Thoracic aorta (tissue), 2 donors: ENCODE measurements around the gene CNDP1. TPM values are rescaled to one million over a fixed set of nuclear protein-coding genes. Genes with fewer than 3 reads are reported as not detected.

Experiments used
- ATAC-seq: fragments of 150-250 bp; one replicate; pipeline ENCODE4 v1.8.0; 2017; ENCODE audit warnings: low read depth; ENCODE audit not compliant: insufficient number of reproducible peaks, low FRiP score
- DNase-seq: peaks from one replicate; pipeline ENCODE4 v3.0.0-alpha.2; 2020; ENCODE audit warnings: low spot score
- H3K27ac ChIP-seq, 2 donors: fragments of 200-600 bp; sonication (generic); 1 replicate in 1 of 2; 2 replicates in 1 of 2; pipeline ENCODE4 v1.5.1; 2016; ENCODE audit warnings: mild to moderate bottlenecking in 2 of 2, moderate library complexity in 2 of 2
- H3K27me3 ChIP-seq: fragments of 200-600 bp; sonication (generic); replicated peaks from 2 replicates; pipeline ENCODE4 v1.6.0; 2016; ENCODE audit warnings: mild to moderate bottlenecking; ENCODE audit not compliant: insufficient read depth
- H3K36me3 ChIP-seq: fragments of 200-600 bp; sonication (generic); one replicate; pipeline ENCODE4 v1.5.1; 2016
- H3K4me1 ChIP-seq, 2 donors: fragments of 200-600 bp; sonication (generic); 1 replicate in 1 of 2; 2 replicates in 1 of 2; pipeline versions ENCODE4 v1.5.1 to v1.6.0; 2016; ENCODE audit warnings: low read depth in 2 of 2, mild to moderate bottlenecking in 1 of 2; ENCODE audit not compliant: control insufficient read depth in 1 of 2
- H3K4me3 ChIP-seq: fragments of 200-600 bp; sonication (generic); 2 replicates; pipeline ENCODE4 v1.5.1; 2016; ENCODE audit warnings: mild to moderate bottlenecking
- H3K9me3 ChIP-seq: fragments of 200-600 bp; sonication (generic); 2 replicates; pipeline ENCODE4 v1.5.1; 2016
- total RNA-seq, 2 donors: library from RNA; depleted of rRNA; stranded (reverse); fragments of >200 nt; gene quantifications; one replicate each; pipeline versions ENCODE4 v1.1.0 to v1.2.3, GENCODE V29; 2016
- TF ChIP-seq, protein P1 (sequence below): fragments of 200-600 bp; sonication (generic); IDR thresholded peaks from one replicate; pipeline ENCODE4 v1.5.1; 2019; ENCODE audit warnings: antibody characterized with exemption

CNDP1 gene
- total RNA-seq, 2 donors from 2014 or later: not detected

DNA sequence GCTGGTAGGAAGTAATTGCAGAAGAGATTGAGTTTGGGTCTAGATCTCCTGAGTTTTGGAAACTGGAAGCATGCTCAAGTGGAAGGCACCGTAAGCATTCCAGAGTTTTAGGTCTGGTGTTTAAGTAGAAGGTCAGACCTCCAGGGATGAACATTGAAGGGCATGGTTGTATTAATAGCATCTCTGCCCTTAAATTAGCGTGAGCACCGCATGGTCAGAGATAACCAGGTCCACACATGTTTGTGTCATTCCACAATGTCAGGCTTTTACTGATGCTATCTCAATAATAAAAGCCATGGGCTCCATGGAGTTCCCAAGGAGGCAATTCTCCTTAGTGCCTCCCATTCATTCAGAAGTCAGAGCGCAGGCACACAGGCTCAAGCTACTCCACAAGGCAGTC lies 35.1 kb downstream of the CNDP1 start:
- no peak for ATAC-seq
- TF ChIP-seq, protein P1, sequence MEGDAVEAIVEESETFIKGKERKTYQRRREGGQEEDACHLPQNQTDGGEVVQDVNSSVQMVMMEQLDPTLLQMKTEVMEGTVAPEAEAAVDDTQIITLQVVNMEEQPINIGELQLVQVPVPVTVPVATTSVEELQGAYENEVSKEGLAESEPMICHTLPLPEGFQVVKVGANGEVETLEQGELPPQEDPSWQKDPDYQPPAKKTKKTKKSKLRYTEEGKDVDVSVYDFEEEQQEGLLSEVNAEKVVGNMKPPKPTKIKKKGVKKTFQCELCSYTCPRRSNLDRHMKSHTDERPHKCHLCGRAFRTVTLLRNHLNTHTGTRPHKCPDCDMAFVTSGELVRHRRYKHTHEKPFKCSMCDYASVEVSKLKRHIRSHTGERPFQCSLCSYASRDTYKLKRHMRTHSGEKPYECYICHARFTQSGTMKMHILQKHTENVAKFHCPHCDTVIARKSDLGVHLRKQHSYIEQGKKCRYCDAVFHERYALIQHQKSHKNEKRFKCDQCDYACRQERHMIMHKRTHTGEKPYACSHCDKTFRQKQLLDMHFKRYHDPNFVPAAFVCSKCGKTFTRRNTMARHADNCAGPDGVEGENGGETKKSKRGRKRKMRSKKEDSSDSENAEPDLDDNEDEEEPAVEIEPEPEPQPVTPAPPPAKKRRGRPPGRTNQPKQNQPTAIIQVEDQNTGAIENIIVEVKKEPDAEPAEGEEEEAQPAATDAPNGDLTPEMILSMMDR: no peak
- H3K36me3 ChIP-seq: no peaks in the 10 kb centered on the region

DNA sequence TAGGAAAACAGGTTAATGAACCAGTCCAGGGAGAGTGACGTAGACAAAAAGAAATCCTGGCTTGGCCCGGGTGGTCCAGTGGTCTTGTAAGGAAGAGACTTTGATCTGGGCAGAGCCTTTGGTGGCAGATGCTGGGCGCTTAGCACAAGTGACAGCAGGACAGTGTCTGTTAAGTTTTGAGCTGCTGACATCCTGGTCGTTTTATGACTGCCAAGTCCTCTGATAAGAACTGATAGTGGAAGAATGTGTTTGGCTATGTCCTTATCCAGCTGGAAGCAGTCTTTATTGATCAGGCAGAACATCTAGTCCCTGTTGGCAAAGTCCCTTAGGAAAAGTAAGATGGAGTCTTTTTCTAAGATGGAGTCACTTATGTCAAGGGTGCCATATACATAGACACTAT lies 36.0 kb downstream of the CNDP1 start:
- no peak overlapping the region for H3K4me3 ChIP-seq
- no peaks in the 10 kb centered on the region for H3K9me3 ChIP-seq
- no peak overlapping the region for H3K27ac ChIP-seq
- H3K4me1 ChIP-seq: no peaks in the 10 kb centered on the region
- DNase-seq (no peak), ATAC-seq (no peak)
- TF ChIP-seq, protein P1: no peak
- H3K36me3 ChIP-seq: no peaks in the 10 kb centered on the region
- no peaks in the 10 kb centered on the region for H3K27me3 ChIP-seq

More for the DNA sequence above, 35.1 kb downstream of the CNDP1 start:
- H3K27ac ChIP-seq: no peak overlapping the region
- no peaks in the 10 kb centered on the region for H3K4me1 ChIP-seq
- H3K4me3 ChIP-seq: no peak overlapping the region
- DNase-seq: no peak
- H3K27me3 ChIP-seq: no peaks in the 10 kb centered on the region
- H3K9me3 ChIP-seq: no peaks in the 10 kb centered on the region

DNA sequence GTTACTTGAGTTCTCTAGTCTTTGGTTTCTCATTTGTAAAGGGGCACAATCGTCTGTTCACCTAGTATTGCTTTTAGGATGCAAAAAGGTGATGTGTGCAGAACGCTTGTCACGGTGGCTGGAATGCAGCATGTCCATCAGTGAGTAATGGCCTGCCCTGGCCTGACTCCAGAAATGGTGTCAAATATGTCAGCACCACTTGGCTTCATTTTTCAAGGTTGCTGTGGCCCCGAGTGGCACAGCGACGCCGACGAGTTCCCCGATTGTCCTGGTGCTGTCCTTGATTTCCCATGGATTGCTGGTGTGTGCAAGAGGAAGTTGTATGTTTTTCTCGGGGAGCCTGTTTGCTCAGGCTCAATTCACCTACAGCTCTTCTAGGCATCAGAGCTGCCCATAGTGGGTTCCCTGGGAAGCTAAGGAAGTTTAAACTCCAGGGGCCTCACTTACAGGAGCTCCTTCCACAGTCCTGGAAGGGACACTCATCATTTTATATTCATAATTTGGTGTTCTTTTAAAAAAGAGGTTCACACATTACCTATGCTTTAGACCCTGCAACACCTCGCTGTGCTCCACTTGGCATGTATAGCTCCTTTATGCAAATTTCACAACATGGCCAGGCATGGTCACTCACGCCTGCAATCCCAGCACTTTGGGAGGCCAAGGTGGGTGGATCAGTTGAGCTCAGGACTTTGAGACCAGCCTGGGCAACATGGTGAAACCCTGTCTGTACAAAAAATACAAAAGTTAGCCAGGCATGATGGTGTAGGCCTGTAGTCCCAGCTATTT lies 37.8 kb downstream of the CNDP1 start:
- Histone ChIP-seq H3K4me3 (no peak overlapping the region), H3K27ac (no peak overlapping the region), H3K4me1 (no peaks in the 10 kb centered on the region), H3K27me3 (no peaks in the 10 kb centered on the region), H3K36me3 (no peaks in the 10 kb centered on the region), H3K9me3 (no peaks in the 10 kb centered on the region)
- no peak for ATAC-seq
- DNase-seq: no peak
- TF ChIP-seq, protein P1: no peak

DNA sequence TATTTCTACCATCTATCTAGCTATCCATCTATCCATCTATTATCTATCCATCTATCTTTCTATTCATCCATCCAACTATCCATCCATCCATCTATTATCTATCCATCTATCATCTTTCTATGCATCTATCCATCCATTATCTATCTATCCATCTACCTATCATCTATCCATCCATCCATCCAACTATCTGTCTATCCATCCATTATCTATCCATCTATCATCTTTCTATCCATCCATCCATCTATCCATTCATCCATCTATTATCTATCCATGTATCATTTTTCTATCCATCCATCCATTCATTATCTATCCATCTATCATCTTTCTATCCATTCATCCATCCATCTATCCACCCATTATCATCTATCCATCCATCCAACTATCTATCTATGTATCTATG lies 38.8 kb downstream of the CNDP1 start:
- no peak overlapping the region for H3K27ac ChIP-seq
- H3K9me3 ChIP-seq: no peaks in the 10 kb centered on the region
- H3K36me3 ChIP-seq: no peaks in the 10 kb centered on the region
- H3K27me3 ChIP-seq: no peaks in the 10 kb centered on the region
- no peak overlapping the region for H3K4me3 ChIP-seq
- ATAC-seq: no peak
- TF ChIP-seq, protein P1: no peak
- DNase-seq: no peak
- no peaks in the 10 kb centered on the region for H3K4me1 ChIP-seq

DNA sequence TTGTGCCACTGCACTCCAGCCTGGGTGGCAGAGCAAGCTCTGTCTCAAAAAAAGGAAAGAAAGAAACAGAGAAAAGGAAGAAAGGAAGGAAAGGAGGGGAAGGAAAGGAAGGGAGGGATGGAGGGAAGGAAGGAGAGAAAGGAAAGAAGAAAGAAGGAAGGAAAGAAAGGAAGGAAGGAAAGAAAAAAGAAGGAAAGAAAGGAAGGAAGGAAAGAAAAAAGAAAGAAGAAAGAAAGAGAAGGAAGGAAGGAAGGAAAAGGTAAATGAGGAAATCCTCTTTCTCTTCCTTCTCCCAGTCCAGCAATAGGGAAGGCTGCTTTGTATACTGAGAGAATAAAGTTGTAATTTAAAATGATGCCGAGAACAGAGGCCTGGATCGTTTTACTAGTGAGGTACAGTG lies 40.6 kb downstream of the CNDP1 start:
- ATAC-seq: no peak
- Histone ChIP-seq H3K9me3 (no peaks in the 10 kb centered on the region), H3K27ac (no peak overlapping the region), H3K4me3 (no peak overlapping the region), H3K36me3 (no peaks in the 10 kb centered on the region), H3K4me1 (no peaks in the 10 kb centered on the region), H3K27me3 (no peaks in the 10 kb centered on the region)
- TF ChIP-seq, protein P1: no peak
- no peak for DNase-seq
